Measurements from ENCODE around the gene VILL. TPM values are rescaled to one million over a fixed set of nuclear protein-coding genes. Genes with fewer than 3 reads are reported as not detected.

VILL gene
- total and polyA plus RNA-seq, 2 of the 8 experiments (the other 6 are each of a cell fraction or from before 2014, with no cell fraction given) = 4.1 to 4.2 TPM

- Histone ChIP-seq H3K27me3 (replicated peaks in 1 of 4; ENCODE audit: control insufficient read depth in 3 of 4, extremely low read depth in 1 of 4, insufficient read depth in 3 of 4, low read length in 3 of 4) (peaks cover 0 to 13% (median 5%) of the 10 kb centered on the region in 4 experiments; a peak in 2 of 7 replicates), H3K27ac (ENCODE audit: low read depth, low read length) (no peak overlapping the region), H3K4me3 (ENCODE audit: extremely low read depth in 1 of 4, insufficient read depth in 2 of 4, low read depth in 3 of 4, low read length in 4 of 4) (no peak overlapping the region), H4K91ac (replicated peaks; ENCODE audit: insufficient read length, low read length) (no peak overlapping the region), H3K79me1 (ENCODE audit: low read depth, low read length) (no peaks in the 10 kb centered on the region; the same call in 1 of the 2 replicates), H2AFZ (ENCODE audit: low read length) (no peak overlapping the region), H3K4ac (replicated peaks; ENCODE audit: insufficient read length, low read depth, low read length) (no peak overlapping the region), H3K36me3 (ENCODE audit: control insufficient read depth in 2 of 4, insufficient read depth in 4 of 4, low read length in 3 of 4) (peaks cover 0 to 2% (median under 1%) of the 10 kb centered on the region in 4 experiments; a peak in 1 of 8 replicates), H2BK120ac (replicated peaks; ENCODE audit: low read depth, low read length) (no peak overlapping the region), H3K18ac (ENCODE audit: extremely low read depth, low read length) (no peak overlapping the region), H3K23me2 (ENCODE audit: low read depth, low read length) (peaks cover 11% of the 10 kb centered on the region), H3K79me2 (ENCODE audit: control insufficient read depth in 1 of 2, insufficient read depth in 2 of 2, low read length in 2 of 2) (no peaks in the 10 kb centered on the region), H4K5ac (ENCODE audit: insufficient read length, low read depth, low read length) (no peak overlapping the region), H2BK15ac (ENCODE audit: low read length) (peak overlapping the region; percentile 55; the same call in 1 of the 2 replicates), H2AK5ac (ENCODE audit: low read depth, low read length) (no peak overlapping the region), H3K9ac (replicated peaks in 1 of 4; ENCODE audit: extremely low read depth in 1 of 4, low read depth in 3 of 4, low read length in 3 of 4) (no peak overlapping the region), H3K23ac (ENCODE audit: insufficient read length) (no peak overlapping the region), H2BK20ac (ENCODE audit: low read length) (no peak overlapping the region; the same call in 1 of the 2 replicates), H3K56ac (replicated peaks; ENCODE audit: insufficient read length, low read depth, low read length) (no peak overlapping the region), H3K4me2 (ENCODE audit: insufficient read depth in 1 of 2, low read depth in 2 of 2, low read length in 2 of 2) (peak overlapping the region in 1 of 2 experiments; percentile 91; a peak in 1 of 4 replicates), H2BK5ac (ENCODE audit: low read depth, low read length) (no peak overlapping the region), H2BK12ac (ENCODE audit: low read depth, low read length) (no peak overlapping the region), H3K4me1 (replicated peaks in 1 of 4; ENCODE audit: control insufficient read depth in 3 of 4, insufficient read depth in 4 of 4, low read length in 3 of 4) (peaks cover 0 to 15% (median 8%) of the 10 kb centered on the region in 4 experiments; a peak in 6 of 7 replicates), H4K8ac (ENCODE audit: extremely low read depth, insufficient read depth, low read length) (no peak overlapping the region), H4K20me1 (replicated peaks in 1 of 2; ENCODE audit: control insufficient read depth in 1 of 2, insufficient read depth in 2 of 2, low read length in 2 of 2) (no peaks in the 10 kb centered on the region), H3K9me3 (ENCODE audit: insufficient read depth in 2 of 2, low read depth in 1 of 2, low read length in 1 of 2) (no peaks in the 10 kb centered on the region), H3K14ac (ENCODE audit: insufficient read length) (no peak overlapping the region)
- FAIRE-seq (no peak), DNase-seq (ENCODE audit: low read depth in 1 of 2, low spot score in 2 of 2) (no peak)
- TF ChIP-seq CBX8 (IDR thresholded peaks at IDR 0.05; ENCODE audit: borderline replicate concordance, low read depth, low read length) (no peak), CTBP2 (IDR thresholded peaks at IDR 0.05; ENCODE audit: borderline replicate concordance, insufficient read depth, insufficient read length, low read length) (no peak), ZNF274 (IDR thresholded peaks at IDR 0.05; ENCODE audit: borderline replicate concordance, extremely low read depth, low read length) (no peak), RAD21 (IDR thresholded peaks at IDR 0.05 in 1 of 2, conservative IDR thresholded peaks at IDR 0.05 in 1 of 2; ENCODE audit: low read depth in 2 of 2, low read length in 2 of 2) (no peak), SIN3A (conservative IDR thresholded peaks at IDR 0.05 in 1 of 2, IDR thresholded peaks at IDR 0.05 in 1 of 2; ENCODE audit: low read depth in 1 of 2, low read length in 2 of 2) (no peak), GTF2F1 (IDR thresholded peaks at IDR 0.05; ENCODE audit: borderline replicate concordance, low read depth, low read length) (no peak), GABPA (IDR thresholded peaks at IDR 0.05; ENCODE audit: borderline replicate concordance, insufficient read depth, low read length) (no peak), CEBPB (IDR thresholded peaks at IDR 0.05; ENCODE audit: low read depth, low read length) (no peak), FOSL1 (IDR thresholded peaks at IDR 0.05; ENCODE audit: insufficient read depth, low read depth, low read length) (no peak), HDAC6 (IDR thresholded peaks at IDR 0.05; ENCODE audit: low read depth, low read length) (no peak)
- CTCF ChIA-PET (ENCODE audit: partially characterized antibody) = interaction anchor here (0.6 to 2.1 kb wide), 13 partner anchors 12 to 664 kb away, joined by 3 to 34 read pairs (median 5); no protein-coding TSS in a partner anchor
- POLR2A ChIA-PET (ENCODE audit: partially characterized antibody) = interaction anchor here (0.9 kb wide), 1 partner anchor 21 kb away, joined by 3 read pairs; no protein-coding TSS in a partner anchor
- 94% methylated on average over 5 of the region's 6 CpGs; no CpG with 5 or more reads in 1 of the 2 experiments for WGBS, 2 experiments (ENCODE audit: extremely low coverage in 1 of 2, insufficient coverage in 1 of 2, insufficient read length in 1 of 2, insufficient replicate concordance in 2 of 2, low coverage in 1 of 2, low lambda C conversion rate in 2 of 2, missing lambda C conversion rate in 1 of 2)
Measured at GRCh38 chr3:37997791-37998370, 7.3 kb downstream of the VILL start.
